ENCODE data around the gene BRMS1L.

DNA sequence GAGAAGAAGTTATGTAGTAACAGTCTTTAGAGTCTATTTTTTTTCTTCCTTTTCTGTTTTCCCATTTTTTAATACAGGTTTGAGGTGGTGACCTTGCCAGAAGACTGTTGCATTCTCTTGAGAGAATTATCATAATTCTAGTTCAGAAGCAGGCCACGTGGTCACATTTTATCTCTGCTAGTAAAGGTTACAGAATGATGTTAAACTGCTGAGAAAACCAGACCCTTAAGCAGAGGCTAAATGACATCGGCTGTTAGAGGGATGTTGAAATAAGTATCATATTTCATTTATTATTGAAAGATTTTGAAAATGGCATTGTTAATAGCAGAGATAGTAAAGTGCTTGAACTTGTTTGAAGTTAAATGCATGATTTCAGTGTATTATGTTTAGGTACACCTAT, 49.2 kb downstream of the BRMS1L start:
- TF ChIP-seq, protein P1, sequence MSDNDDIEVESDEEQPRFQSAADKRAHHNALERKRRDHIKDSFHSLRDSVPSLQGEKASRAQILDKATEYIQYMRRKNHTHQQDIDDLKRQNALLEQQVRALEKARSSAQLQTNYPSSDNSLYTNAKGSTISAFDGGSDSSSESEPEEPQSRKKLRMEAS (IDR thresholded peaks at IDR 0.05; ENCODE audit: low read depth) = no peak
- no peak for TF ChIP-seq FOSL2 (IDR thresholded peaks at IDR 0.05; ENCODE audit: borderline replicate concordance, low read depth)
- TF ChIP-seq, protein P2, sequence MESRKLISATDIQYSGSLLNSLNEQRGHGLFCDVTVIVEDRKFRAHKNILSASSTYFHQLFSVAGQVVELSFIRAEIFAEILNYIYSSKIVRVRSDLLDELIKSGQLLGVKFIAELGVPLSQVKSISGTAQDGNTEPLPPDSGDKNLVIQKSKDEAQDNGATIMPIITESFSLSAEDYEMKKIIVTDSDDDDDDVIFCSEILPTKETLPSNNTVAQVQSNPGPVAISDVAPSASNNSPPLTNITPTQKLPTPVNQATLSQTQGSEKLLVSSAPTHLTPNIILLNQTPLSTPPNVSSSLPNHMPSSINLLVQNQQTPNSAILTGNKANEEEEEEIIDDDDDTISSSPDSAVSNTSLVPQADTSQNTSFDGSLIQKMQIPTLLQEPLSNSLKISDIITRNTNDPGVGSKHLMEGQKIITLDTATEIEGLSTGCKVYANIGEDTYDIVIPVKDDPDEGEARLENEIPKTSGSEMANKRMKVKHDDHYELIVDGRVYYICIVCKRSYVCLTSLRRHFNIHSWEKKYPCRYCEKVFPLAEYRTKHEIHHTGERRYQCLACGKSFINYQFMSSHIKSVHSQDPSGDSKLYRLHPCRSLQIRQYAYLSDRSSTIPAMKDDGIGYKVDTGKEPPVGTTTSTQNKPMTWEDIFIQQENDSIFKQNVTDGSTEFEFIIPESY (IDR thresholded peaks at IDR 0.05; ENCODE audit: borderline replicate concordance, low read depth) = no peak
- TF ChIP-seq RAD21 (IDR thresholded peaks at IDR 0.05; ENCODE audit: low read length) = no peak
- TF ChIP-seq, protein P3, sequence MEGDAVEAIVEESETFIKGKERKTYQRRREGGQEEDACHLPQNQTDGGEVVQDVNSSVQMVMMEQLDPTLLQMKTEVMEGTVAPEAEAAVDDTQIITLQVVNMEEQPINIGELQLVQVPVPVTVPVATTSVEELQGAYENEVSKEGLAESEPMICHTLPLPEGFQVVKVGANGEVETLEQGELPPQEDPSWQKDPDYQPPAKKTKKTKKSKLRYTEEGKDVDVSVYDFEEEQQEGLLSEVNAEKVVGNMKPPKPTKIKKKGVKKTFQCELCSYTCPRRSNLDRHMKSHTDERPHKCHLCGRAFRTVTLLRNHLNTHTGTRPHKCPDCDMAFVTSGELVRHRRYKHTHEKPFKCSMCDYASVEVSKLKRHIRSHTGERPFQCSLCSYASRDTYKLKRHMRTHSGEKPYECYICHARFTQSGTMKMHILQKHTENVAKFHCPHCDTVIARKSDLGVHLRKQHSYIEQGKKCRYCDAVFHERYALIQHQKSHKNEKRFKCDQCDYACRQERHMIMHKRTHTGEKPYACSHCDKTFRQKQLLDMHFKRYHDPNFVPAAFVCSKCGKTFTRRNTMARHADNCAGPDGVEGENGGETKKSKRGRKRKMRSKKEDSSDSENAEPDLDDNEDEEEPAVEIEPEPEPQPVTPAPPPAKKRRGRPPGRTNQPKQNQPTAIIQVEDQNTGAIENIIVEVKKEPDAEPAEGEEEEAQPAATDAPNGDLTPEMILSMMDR (IDR thresholded peaks at IDR 0.05) = no peak
- TF ChIP-seq RFX5 (IDR thresholded peaks at IDR 0.05; ENCODE audit: low read length) = no peak
- no peak for TF ChIP-seq POLR2AphosphoS5 (IDR thresholded peaks at IDR 0.05; ENCODE audit: low read depth, low read length)
- TF ChIP-seq GABPA (IDR thresholded peaks at IDR 0.05; ENCODE audit: low read depth) = no peak
- TF ChIP-seq CHD2 (IDR thresholded peaks at IDR 0.05; ENCODE audit: low read length, partially characterized antibody) = no peak

All from SK-N-SH (cell line).